ENCODE measurements around the gene CRTAP.

- no peak for TF ChIP-seq CTCF (IDR thresholded peaks at IDR 0.05)
- TF ChIP-seq POLR2A (IDR thresholded peaks at IDR 0.05) = no peak
These were observed 52.3 kb downstream of the CRTAP start for GRCh38 chr3:33166095-33166494.
